HG03095 (cell line): Measurements from ENCODE around the gene FBXL14.

Experiments used
- ATAC-seq: cut with Tn5 transposase; IDR thresholded peaks from one replicate; pipeline ENCODE4 v1.9.1; 2021; ENCODE audit warnings: moderate library complexity; ENCODE audit not compliant: unreplicated experiment

FBXL14 gene

DNA sequence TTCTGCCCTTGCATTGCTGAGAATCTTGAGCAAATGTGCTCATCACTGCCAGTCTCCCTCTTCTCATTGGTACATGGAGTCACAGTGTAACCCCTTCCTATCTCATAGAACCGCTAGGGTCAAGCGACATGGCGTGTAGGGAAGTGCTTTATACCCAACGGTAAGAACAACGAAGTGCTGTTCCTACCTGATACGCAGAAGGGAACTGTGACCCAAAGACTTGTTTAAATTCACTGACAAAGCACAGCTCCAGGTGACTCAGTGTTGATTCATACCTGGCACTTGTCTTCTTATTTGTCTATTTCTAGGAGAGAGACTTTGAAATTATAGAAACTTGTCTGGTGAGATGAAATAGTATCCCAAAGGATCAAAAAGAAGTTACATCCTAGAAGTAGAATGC is 53.7 kb downstream of the FBXL14 start:
- ATAC-seq, result no peak

DNA sequence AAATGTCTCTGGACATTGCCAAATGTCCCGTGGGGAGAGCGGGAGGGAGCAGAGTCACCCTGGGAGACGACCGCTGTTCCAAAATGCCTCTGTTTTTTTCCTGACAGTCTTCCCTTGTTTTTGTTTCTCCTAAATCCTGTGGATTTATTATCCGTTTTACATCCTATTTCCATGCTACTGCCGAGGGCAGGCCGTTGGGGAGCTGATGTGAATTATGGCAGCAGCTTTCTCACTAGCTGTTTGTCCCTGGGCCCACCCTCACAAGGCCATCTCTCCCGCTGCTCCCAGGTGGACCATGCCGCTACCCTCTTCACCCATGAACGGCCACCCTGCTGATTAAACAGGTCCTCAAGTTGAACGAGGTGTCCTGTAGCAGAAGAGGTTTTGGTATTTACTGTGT is 55.2 kb downstream of the FBXL14 start:
- ATAC-seq, result no peak

- ATAC-seq, result no peak
Measured at GRCh38 chr12:1536817-1537216, 57.6 kb downstream of the FBXL14 start.

DNA sequence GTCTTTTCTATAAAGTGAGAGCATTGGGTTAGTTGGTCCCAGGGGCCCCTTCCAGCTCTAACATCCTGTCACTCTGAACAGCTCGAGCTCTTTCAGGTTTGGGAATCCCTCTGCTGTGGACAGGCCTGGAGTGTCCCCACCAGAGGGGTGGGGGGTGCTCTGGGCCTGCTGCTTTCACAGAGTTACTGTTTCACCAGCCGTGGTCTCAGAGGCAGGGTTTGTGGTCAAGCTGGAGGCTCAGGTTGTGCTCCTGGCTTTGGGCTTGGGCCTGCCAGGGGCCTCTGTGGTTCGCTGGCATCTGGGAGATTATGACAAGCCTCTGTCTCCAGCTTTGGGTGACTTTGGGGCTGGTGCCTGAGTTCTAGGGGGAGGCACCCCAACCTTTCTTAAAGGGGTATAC is 59.6 kb downstream of the FBXL14 start:
- ATAC-seq, result no peak

DNA sequence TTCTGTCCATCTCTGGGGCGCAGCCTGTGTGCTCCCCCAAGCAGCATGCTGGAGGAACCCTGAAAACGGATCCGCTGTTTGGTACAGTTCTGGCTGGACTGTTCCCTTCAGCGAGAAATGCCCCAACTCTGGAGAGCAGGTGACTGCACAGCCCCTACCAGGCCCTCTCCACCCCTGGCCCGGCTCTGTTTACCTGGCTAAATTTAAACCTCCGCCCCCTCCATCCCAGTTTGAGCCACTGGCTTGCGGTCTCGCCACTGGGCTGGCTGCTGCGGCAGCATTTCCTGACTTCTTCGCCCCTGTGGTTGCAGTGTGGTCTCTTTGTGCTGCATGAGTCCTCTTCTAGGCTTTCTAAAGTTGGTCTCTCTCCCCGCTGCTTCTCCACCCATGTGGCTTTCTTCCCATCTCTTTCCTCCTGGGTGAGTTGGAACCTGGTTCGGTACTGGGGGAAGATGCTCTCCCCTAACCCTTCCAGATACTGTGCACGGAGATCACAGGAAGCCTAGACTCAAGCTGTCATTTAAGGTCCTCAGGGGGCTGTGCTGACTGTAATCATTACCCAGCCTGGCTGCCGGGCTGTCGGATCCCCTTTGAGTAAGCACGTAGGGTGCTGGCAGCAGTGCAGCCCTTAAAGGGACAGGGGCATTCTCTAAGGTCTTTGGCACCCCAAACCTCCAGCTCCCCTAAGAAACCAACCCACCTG is 60.6 kb downstream of the FBXL14 start:
- ATAC-seq, result peak; percentile 49

- ATAC-seq, result no peak
Measured at GRCh38 chr12:1533205-1533601, 61.2 kb downstream of the FBXL14 start.

GRCh38 chr12:1532375-1533165 is 61.8 kb downstream of the FBXL14 start:
- no peak for ATAC-seq

DNA sequence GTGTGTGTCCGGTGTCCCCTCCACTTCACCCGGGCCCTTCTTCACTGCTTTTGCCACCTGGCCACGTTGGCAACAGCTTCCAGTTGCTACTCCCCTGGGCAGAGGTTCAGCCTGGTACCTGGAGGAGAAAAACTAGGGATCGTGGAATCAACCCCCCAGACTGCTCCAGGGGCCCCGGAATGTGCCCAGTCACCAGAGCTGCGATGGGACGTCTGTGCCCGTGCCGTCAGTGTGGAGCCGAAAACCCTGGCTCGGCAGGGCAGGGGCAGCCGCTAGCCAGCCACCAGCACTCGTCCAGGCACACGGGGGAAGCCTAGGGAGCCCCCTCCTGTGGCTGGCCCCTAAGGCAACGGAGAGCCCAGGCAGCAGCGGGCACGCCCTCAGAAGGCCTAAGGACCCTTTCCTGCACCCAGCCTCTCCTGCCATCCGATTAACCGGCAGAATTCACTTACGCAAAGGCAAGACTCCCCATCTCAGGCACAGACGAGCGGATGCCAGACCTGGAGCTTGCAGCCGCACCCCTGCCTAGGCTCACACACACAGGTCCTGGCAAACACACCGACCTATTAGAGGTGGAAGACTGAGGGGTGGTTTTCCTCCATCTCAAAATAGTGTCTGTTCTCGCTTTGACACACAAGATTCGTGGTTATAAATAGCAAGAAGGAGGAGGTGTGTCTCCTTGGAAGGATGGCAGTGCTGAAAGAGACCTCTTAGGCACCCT is 62.6 kb downstream of the FBXL14 start:
- ATAC-seq, result no peak

DNA sequence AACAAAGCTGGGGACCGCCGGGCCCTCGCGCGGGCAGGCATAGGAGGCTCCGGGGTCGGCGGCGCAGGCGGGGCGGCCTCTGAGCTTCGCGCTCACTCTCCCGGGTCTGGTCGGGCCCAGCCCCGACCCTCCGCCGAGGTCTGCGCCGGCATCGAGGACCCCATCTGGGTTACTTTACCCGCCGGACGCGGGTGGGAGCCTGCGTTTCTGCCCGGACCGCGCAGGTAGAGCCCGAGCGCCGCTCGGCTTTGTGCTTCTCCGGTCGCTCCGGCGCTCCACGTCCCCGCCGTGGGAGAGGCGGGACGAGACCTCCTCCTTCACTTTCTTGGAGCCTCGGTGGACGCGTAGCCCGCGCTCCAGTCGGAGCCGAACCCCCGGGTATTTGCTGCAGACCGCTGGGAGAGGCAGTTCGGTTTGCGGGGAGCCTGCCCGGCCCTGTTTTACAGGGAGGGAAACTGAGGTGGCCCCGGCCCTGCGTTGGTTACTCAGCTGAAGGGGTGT is 63.2 kb downstream of the FBXL14 start:
- no peak for ATAC-seq

- no peak for ATAC-seq
Measured at GRCh38 chr12:1530592-1531152, 63.7 kb downstream of the FBXL14 start.

DNA sequence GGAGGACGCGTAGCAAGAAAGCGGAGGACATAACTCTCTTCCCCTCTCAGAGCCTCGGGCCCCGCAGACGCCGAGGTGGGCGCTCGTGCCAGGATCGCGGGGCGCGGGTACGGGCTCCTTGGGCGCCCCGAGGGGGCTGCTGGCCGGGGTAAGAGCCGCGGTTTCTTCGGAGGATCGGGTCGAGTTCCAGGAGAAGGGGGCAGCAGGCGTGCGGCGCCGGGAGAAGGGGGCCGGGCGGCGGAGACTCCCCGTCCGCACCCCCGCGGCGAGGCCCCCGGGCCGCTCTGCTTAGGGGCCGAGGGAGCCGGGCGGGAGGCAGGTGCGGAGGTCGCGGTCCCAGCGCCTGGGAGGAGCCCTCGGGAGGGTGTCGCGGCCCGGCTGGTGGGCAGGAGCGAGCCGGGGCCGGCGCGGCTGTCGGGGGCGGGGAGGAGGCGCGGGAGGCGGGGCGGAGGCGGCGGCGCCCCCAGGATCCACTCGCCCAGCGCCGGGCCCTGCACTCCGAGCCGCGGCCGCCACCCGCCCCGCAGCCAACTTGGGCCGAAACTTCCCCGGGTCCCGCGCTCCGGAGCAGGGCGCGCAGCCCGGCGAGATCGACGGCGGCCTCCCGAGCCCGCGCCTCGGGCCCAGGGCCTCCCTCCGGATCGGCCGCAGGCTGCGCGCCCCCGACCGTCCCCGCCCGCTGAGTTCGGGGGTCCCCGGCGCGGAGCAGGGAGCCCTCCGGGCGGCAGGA is 64.4 kb downstream of the FBXL14 start:
- no peak for ATAC-seq

DNA sequence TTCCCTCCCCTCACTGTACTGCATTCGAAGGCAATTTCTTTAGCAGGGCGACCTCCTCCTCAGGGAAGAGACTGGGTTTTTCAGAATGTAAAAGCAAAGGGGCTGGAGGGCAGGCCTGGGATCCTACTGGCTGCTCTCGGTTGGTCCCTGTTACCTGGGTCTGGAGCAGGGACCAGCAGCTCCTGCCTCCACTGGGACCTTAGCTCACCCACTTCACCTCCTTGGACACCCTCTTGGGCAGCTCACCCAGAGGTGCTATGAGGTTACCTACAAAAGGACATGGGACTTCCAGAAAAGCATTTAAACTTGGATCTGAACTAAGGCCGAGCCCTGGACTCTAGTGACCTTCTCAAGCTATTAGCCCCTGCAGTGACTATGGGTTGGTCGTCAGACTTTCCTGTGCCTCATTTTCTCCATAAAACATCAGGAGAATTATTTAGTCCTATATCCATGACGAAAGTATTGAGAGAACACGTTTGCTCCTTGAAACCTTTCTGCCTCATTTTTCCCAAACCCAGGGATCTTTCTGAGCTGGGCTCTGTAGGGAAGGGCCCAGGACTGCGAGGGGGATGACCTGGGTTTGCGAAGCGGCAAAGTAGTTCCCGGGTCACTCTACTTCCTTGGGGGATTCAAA is 65.0 kb downstream of the FBXL14 start:
- no peak for ATAC-seq

DNA sequence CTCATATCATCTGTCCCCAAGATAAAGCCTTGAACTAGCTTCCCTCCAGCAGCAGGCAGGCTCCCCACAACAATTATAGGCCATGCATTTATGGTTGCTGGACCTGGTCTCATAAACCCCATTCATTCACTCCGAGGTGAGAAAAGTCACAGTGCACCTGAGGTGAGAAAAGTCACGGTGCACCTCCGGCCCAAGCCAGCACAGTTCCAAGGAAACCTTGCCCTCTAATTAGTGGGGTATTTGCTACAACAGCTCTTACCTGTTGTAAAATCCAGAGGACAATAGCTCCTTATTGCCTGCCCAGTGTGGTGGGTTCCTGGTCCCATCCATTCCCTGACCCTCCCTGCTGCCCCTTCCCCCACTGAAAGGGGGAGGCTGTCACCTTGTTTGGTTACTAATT is 65.6 kb downstream of the FBXL14 start:
- ATAC-seq, result no peak

DNA sequence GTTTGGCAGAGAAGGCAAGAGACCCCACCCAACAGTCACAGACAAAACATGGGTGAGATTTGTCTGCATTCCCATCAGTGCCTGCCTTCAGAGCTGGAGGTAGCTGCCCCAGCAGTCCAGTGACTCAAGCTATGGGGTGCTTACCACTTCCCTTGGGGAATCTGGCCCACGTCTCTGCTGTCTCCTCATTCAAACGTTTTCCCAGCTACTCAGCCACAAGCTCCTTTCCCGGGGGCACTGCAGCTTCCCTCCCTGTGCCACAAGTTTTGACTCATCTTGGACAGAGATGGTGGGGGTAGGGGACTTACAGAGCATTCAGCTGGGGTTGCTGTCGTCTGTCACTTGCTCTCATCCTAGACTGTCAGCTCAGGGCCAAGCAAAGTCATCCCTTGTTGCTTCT is 66.6 kb downstream of the FBXL14 start:
- ATAC-seq, result no peak

GRCh38 chr12:1525858-1526257 is 68.5 kb downstream of the FBXL14 start:
- no peak for ATAC-seq

- ATAC-seq, result no peak
Measured at GRCh38 chr12:1523558-1524050, 70.8 kb downstream of the FBXL14 start.

GRCh38 chr12:1523046-1523445 is 71.3 kb downstream of the FBXL14 start:
- no peak for ATAC-seq

GRCh38 chr12:1519642-1520041 is 74.7 kb downstream of the FBXL14 start:
- no peak for ATAC-seq

DNA sequence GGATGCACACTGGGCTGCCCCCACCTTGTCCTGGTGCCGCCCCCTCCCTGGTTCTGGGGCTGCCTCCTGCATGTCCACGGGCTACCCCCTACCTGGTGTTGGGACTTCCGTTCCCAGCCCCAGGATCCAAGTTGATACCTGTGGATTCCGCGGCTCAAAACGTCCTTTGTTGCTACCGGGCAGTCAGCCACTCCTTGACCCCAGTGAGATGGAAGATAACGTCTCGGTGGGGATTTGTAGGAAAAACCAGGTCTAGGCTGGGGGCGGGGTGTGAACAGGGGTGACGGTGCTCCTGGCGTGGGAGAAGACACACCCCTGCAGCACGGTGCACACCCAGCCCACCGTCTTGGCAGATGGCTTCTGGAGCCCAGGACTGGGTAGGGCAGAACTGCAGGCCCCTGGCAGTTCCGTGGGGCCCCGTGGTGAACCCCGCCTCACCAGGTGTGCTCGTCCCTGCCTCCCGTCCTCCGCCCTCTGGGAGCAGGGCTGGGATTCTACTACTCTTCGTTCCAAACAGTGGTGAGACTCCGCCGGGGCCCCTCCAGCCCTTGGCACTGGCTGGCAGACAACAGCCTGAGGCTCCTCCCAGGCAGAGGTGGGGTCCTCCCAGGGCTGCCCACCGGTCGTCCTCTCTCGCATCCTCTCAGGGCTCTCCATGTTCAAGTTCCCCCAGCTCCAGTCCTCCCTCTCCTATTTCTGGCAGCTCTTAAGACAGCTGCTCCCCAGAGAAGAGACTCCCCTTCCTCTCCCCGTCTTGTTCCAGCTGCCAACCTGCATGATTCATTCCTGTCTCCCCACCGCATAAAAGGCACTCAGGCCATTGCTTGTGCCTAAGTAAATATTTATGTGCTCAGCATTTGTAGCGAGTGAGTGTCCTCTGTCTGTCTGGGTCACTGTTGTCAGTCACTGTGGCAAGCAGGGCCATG is 75.5 kb downstream of the FBXL14 start:
- no peak for ATAC-seq
